ENCODE measurements around the gene OARD1.

OARD1 gene

GRCh38 chr6:41058783-41059181, 13.4 kb downstream of the OARD1 start:
- TF ChIP-seq TOX (CRISPR knock-in tag; IDR thresholded peaks at IDR 0.05; ENCODE audit: borderline replicate concordance) (no peak), TSHZ2 (CRISPR knock-in tag; IDR thresholded peaks at IDR 0.05) (no peak), POU6F1 (CRISPR knock-in tag; IDR thresholded peaks at IDR 0.05; ENCODE audit: borderline replicate concordance, low read depth) (no peak), RARB (CRISPR knock-in tag; IDR thresholded peaks at IDR 0.05) (no peak)

GRCh38 chr6:41056768-41057490, 15.2 kb downstream of the OARD1 start:
- ATAC-seq = no peak
- no peak for TF ChIP-seq PPARA (CRISPR knock-in tag; IDR thresholded peaks at IDR 0.05; ENCODE audit: borderline replicate concordance)
- no peak for TF ChIP-seq ZFP30 (CRISPR knock-in tag; IDR thresholded peaks at IDR 0.05)
- TF ChIP-seq RARB (CRISPR knock-in tag; IDR thresholded peaks at IDR 0.05) = no peak
- no peak for TF ChIP-seq ISL1 (CRISPR knock-in tag; IDR thresholded peaks at IDR 0.05)
- TF ChIP-seq ZFP3 (CRISPR knock-in tag; IDR thresholded peaks at IDR 0.05) = no peak
- no peak for TF ChIP-seq CSRNP3 (CRISPR knock-in tag; IDR thresholded peaks at IDR 0.05)

More at GRCh38 chr6:41058783-41059181, 13.4 kb downstream of the OARD1 start:
- ATAC-seq = no peak

GRCh38 chr6:41055149-41055548, 17.0 kb downstream of the OARD1 start:
- ATAC-seq = no peak
- TF ChIP-seq TSHZ2 (CRISPR knock-in tag; IDR thresholded peaks at IDR 0.05) (no peak), CSRNP3 (CRISPR knock-in tag; IDR thresholded peaks at IDR 0.05) (no peak)

- TF ChIP-seq GLIS3 (CRISPR knock-in tag; IDR thresholded peaks at IDR 0.05) = no peak
- no peak for TF ChIP-seq CSRNP3 (CRISPR knock-in tag; IDR thresholded peaks at IDR 0.05)
- no peak for TF ChIP-seq RARB (CRISPR knock-in tag; IDR thresholded peaks at IDR 0.05)
- no peak for TF ChIP-seq PATZ1 (CRISPR knock-in tag; IDR thresholded peaks at IDR 0.05; ENCODE audit: borderline replicate concordance)
- TF ChIP-seq BACH2 (CRISPR knock-in tag; IDR thresholded peaks at IDR 0.05; ENCODE audit: borderline replicate concordance) = no peak
- TF ChIP-seq CSDC2 (CRISPR knock-in tag; IDR thresholded peaks at IDR 0.05) = no peak
- TF ChIP-seq ZNF8 (CRISPR knock-in tag; IDR thresholded peaks at IDR 0.05) = no peak
- no peak for TF ChIP-seq TSHZ2 (CRISPR knock-in tag; IDR thresholded peaks at IDR 0.05)
- no peak for TF ChIP-seq OSR1 (CRISPR knock-in tag; IDR thresholded peaks at IDR 0.05)
- no peak for TF ChIP-seq ESRRG (CRISPR knock-in tag; IDR thresholded peaks at IDR 0.05)
- TF ChIP-seq ZNF70 (CRISPR knock-in tag; IDR thresholded peaks at IDR 0.05) = no peak
- ATAC-seq = no peak
Measured at GRCh38 chr6:41054511-41054910, 17.6 kb downstream of the OARD1 start.

Measured in SK-N-SH treated with all-trans-retinoic acid at 6 μM for 48 hours (cell line).